Vagina (tissue), 2 donors: Measurements from ENCODE around the gene HBEGF. TPM values are rescaled to one million over a fixed set of nuclear protein-coding genes. Genes with fewer than 3 reads are reported as not detected.

Source experiments
- DNase-seq, 2 donors: peaks; one replicate each; pipeline ENCODE4 v3.0.0-alpha.2; 2017; ENCODE audit errors: extremely low spot score in 2 of 2
- H3K27ac ChIP-seq: fragments of 200-600 bp; sonication (generic); one replicate; pipeline ENCODE4 v1.5.1; 2019
- H3K27me3 ChIP-seq: fragments of 200-600 bp; sonication (generic); one replicate; pipeline ENCODE4 v1.5.1; 2019
- H3K36me3 ChIP-seq, 2 donors: fragments of 200-600 bp; sonication (generic); one replicate each; pipeline ENCODE4 v1.5.1; 2017 to 2019
- H3K4me1 ChIP-seq: fragments of 200-600 bp; sonication (generic); one replicate; pipeline ENCODE4 v1.5.1; 2019
- H3K4me3 ChIP-seq, 2 donors: fragments of 200-600 bp; sonication (generic); 1 replicate in 1 of 2; 2 replicates in 1 of 2; pipeline ENCODE4 v1.5.1; 2016 to 2019
- H3K9me3 ChIP-seq: fragments of 200-600 bp; sonication (generic); one replicate; pipeline ENCODE4 v1.5.1; 2019
- POLR2A ChIP-seq, 2 donors: fragments of 450-650 bp; IDR thresholded peaks; one replicate each; pipeline ENCODE4 v1.6.1; 2017; ENCODE audit warnings: antibody characterized with exemption in 2 of 2, mild to moderate bottlenecking in 2 of 2, moderate library complexity in 2 of 2
- POLR2AphosphoS5 ChIP-seq, 2 donors: sonication (generic); formaldehyde crosslinking; IDR thresholded peaks; one replicate each; pipeline ENCODE4 v1.9.0; 2017; ENCODE audit warnings: antibody characterized with exemption in 2 of 2, mild to moderate bottlenecking in 2 of 2, low read depth in 1 of 2; ENCODE audit not compliant: insufficient read depth in 1 of 2
- intact Hi-C: fragments of 100-400 bp; cut with DNase I; formaldehyde crosslinking; loops from one replicate; pipeline ENCODE4 v1.15.1; 2023
- total RNA-seq: library from RNA; depleted of rRNA; stranded (reverse); fragments of >200 nt; gene quantifications from one replicate; pipeline ENCODE4 v1.2.3, GENCODE V29; 2016
- TF ChIP-seq, protein P1 (sequence below), 3 experiments: fragments of 450-650 bp in 2 of 3; fragments of 200-600 bp in 1 of 3; sonication (generic) in 1 of 3; IDR thresholded peaks; one replicate each; pipeline ENCODE4 v1.5.1; 2017 to 2019; ENCODE audit warnings: antibody characterized with exemption in 3 of 3, mild to moderate bottlenecking in 2 of 3, moderate library complexity in 2 of 3

HBEGF gene
- total RNA-seq, 1 donor from 2014 or later: 16.2 TPM

DNA sequence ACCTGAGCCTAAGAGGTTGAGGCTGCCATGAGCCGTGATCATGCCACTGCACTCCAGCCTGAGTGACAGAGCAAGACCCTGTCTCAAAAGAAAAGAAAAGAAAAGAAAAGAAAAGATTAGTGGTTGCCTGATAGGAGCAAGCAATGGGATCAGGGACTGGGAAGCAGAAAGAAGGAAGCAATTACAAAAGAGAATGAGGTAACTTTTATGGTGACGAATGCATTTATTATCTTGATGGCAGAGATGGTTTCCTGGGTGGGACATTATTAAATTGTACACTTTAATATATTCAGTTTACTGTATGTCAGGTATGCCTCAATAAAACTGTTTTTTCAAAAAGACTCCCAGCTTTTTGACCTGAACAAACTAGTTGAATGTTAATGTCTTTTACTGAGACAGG, 36.0 kb downstream of the HBEGF start:
- intact Hi-C loops: no loop called here
- H3K36me3 ChIP-seq: no peaks in the 10 kb centered on the region
- H3K27me3 ChIP-seq: no peaks in the 10 kb centered on the region
- no peak overlapping the region for H3K4me3 ChIP-seq
- no peaks in the 10 kb centered on the region for H3K9me3 ChIP-seq
- no peak overlapping the region for H3K27ac ChIP-seq
- DNase-seq: no peak
- no peaks in the 10 kb centered on the region for H3K4me1 ChIP-seq
- TF ChIP-seq POLR2A (IDR thresholded peaks at IDR 0.05): no peak

DNA sequence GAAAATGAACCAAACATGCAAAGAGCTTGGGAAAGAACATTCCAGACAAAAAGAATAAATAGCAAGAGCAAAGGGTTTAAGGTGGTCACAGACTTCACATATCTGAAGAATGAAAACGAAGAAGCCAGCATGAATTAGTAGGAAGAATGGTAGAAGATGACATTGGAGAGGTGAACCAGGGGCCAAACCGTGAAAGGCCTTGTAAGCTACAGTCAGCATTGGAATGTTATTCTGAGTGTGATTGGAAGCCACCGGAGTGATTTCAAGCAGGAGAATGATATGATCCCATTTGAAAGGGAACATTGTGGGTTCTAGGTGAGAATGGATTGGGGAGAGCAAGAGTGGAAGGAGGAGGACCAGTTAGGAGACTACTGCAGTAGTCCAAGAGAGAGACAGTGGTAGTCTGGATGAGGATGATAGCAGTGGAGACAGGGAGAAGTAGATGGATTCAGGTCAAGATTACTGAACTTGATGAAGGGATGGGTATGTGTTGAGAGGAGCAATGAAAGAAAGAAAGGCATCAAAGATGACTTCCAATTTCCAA, 36.6 kb downstream of the HBEGF start:
- Histone ChIP-seq H3K27me3 (no peaks in the 10 kb centered on the region), H3K4me3 (no peak overlapping the region), H3K9me3 (no peaks in the 10 kb centered on the region), H3K27ac (no peak overlapping the region), H3K36me3 (no peaks in the 10 kb centered on the region), H3K4me1 (no peaks in the 10 kb centered on the region)
- TF ChIP-seq, protein P1, sequence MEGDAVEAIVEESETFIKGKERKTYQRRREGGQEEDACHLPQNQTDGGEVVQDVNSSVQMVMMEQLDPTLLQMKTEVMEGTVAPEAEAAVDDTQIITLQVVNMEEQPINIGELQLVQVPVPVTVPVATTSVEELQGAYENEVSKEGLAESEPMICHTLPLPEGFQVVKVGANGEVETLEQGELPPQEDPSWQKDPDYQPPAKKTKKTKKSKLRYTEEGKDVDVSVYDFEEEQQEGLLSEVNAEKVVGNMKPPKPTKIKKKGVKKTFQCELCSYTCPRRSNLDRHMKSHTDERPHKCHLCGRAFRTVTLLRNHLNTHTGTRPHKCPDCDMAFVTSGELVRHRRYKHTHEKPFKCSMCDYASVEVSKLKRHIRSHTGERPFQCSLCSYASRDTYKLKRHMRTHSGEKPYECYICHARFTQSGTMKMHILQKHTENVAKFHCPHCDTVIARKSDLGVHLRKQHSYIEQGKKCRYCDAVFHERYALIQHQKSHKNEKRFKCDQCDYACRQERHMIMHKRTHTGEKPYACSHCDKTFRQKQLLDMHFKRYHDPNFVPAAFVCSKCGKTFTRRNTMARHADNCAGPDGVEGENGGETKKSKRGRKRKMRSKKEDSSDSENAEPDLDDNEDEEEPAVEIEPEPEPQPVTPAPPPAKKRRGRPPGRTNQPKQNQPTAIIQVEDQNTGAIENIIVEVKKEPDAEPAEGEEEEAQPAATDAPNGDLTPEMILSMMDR (IDR thresholded peaks at IDR 0.05): no peak
- TF ChIP-seq POLR2A (IDR thresholded peaks at IDR 0.05) (no peak), POLR2AphosphoS5 (IDR thresholded peaks at IDR 0.05; ENCODE audit: insufficient read depth in 1 of 2, low read depth in 1 of 2) (no peak)
- no peak for DNase-seq
- intact Hi-C loops: no loop called here

DNA sequence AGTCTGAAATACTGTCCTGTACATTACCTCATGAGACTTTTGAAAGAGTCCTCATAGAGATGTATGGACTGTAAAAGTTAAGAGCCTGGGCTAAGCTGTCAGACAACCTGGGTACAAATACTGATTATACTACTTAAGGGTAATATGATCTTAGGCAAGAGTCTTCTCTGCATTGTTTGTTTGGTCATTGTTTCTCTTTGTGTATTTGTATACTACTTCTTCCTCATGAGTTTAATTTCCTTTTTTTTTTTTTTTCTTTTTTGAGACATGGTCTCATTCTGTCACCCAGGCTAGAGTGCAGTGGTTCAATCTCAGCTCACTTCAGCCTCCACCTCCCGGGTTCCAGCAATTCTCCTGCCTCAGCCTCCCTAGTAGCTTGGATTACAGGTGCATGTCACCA, 40.9 kb downstream of the HBEGF start:
- Histone ChIP-seq H3K36me3 (no peaks in the 10 kb centered on the region), H3K4me1 (peaks cover 24% of the 10 kb centered on the region), H3K4me3 (no peak overlapping the region), H3K27me3 (no peaks in the 10 kb centered on the region), H3K27ac (no peak overlapping the region), H3K9me3 (no peaks in the 10 kb centered on the region)
- TF ChIP-seq POLR2A (IDR thresholded peaks at IDR 0.05) (no peak), POLR2AphosphoS5 (IDR thresholded peaks at IDR 0.05; ENCODE audit: insufficient read depth in 1 of 2, low read depth in 1 of 2) (no peak)
- TF ChIP-seq, protein P1 (IDR thresholded peaks at IDR 0.05): no peak
- DNase-seq: no peak
- intact Hi-C loops: no loop called here

DNA sequence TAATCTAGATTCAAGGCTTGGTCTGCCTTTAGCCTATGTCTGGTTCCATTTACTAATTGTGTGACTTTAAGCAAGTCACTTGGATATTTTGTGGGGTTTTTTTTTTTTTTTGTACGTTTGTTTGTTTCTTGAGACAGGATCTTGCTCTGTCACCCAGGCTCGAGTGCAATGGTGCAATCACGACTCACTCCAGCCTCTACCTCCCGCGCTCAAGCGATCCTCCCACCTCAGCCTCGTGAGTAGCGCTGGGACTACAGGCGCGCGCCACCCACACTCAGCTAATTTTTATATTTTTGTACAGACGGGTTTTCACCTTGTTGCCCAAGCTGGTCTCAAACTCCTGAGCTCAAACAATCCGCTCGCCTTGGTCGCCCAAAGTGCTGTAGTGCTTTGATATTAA, 42.4 kb downstream of the HBEGF start:
- DNase-seq: no peak
- TF ChIP-seq POLR2AphosphoS5 (IDR thresholded peaks at IDR 0.05; ENCODE audit: insufficient read depth in 1 of 2, low read depth in 1 of 2) (no peak), POLR2A (IDR thresholded peaks at IDR 0.05) (no peak)
- TF ChIP-seq, protein P1 (IDR thresholded peaks at IDR 0.05): no peak
- H3K27me3 ChIP-seq: no peaks in the 10 kb centered on the region
- H3K36me3 ChIP-seq: peaks cover 0 to 4% of the 10 kb centered on the region in 2 donors
- H3K9me3 ChIP-seq: no peaks in the 10 kb centered on the region
- H3K4me3 ChIP-seq: no peak overlapping the region
- intact Hi-C loops: no loop called here
- no peak overlapping the region for H3K27ac ChIP-seq
- H3K4me1 ChIP-seq: peaks cover 24% of the 10 kb centered on the region

DNA sequence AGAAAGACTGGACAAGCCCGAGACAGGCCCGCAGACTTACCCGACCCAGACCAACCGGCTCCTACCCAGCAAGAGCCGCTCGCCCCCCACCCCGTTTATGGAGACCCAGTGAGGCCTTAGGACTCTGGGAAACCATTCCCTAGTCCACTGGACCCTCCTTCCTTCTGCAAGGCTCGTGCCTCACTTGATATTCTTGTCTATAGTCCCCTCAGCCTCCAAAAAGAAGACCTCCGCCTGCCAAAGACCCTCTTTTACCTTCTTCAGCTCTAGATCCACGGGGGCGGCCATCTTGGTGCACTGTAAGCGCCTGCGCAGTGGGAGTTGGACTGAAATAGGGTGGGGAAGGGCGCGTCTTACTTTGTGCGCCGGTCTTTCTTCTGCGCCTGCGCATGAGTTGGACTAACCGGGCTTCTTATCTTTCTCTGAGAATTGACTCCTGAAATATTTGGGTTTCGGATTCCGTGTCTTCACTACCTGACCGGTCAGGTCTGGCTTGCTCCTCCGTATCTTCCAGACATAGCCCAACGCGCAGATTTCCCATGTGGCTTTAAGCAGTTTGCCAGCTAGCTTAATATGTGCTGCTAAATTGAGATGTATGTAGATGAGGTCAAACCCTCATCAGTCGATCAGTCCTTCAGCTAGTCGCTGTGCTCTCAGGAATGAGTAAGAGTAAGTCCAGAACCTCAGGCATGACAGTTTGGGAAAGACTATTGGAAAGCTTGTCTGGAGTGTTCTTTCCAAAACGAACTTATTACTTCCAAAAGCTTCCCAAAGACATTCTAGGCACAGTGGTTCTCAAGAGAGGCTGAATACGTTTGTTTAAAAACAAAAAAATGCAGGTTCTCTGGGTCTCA, 43.4 kb downstream of the HBEGF start, which contains the start of gene PFDN1:
PFDN1 (minus strand) TSS at position 316 of the 854 bp plus-strand sequence; CDS start at position 288, 28 bp downstream.
- Histone ChIP-seq H3K9me3 (no peaks in the 10 kb centered on the region), H3K4me3 (peak within 1 kb of the TSS; percentile 70 to 73), H3K4me1 (peaks cover 32% of the 10 kb centered on the region), H3K36me3 (peaks cover 0 to 8% of the 10 kb centered on the region in 2 donors), H3K27me3 (no peaks in the 10 kb centered on the region), H3K27ac (peak within 1 kb of the TSS; percentile 91)
- TF ChIP-seq POLR2AphosphoS5 (IDR thresholded peaks at IDR 0.05; ENCODE audit: insufficient read depth in 1 of 2, low read depth in 1 of 2) (peak; percentile 60 to 98), POLR2A (IDR thresholded peaks at IDR 0.05) (no peak)
- TF ChIP-seq, protein P1 (IDR thresholded peaks at IDR 0.05): no peak
- intact Hi-C loops: no loop called here
- peak in 1 of 2 donors; percentile 90 for DNase-seq
